ENCODE measurements around the gene DBI. TPM values are rescaled to one million over a fixed set of nuclear protein-coding genes. Genes with fewer than 3 reads are reported as not detected.

Gene DBI
- total RNA-seq, 1 donor from 2014 or later: 59.2 TPM

- no peak for DNase-seq (ENCODE audit: extremely low spot score, unreplicated experiment)
- TF ChIP-seq CTCF (IDR thresholded peaks at IDR 0.05): no peak
- Mint-ChIP-seq H3K27ac (ENCODE audit: unreplicated experiment) (no peak overlapping the region), H3K9me3 (ENCODE audit: unreplicated experiment) (peaks cover 12% of the 10 kb centered on the region), H3K4me3 (ENCODE audit: unreplicated experiment) (no peak overlapping the region), H3K27me3 (ENCODE audit: unreplicated experiment) (peaks cover 29% of the 10 kb centered on the region), H3K4me1 (ENCODE audit: unreplicated experiment) (peaks cover 3% of the 10 kb centered on the region), H3K36me3 (ENCODE audit: unreplicated experiment) (peaks cover 21% of the 10 kb centered on the region)
Measured at GRCh38 chr2:119377294-119377992, 10.7 kb downstream of the DBI start.

GRCh38 chr2:119377993-119378345 lies 11.2 kb downstream of the DBI start:
- H3K36me3 Mint-ChIP-seq (ENCODE audit: unreplicated experiment): peaks cover 16% of the 10 kb centered on the region
- H3K4me3 Mint-ChIP-seq (ENCODE audit: unreplicated experiment): no peak overlapping the region
- DNase-seq (ENCODE audit: extremely low spot score, unreplicated experiment): no peak
- peaks cover 3% of the 10 kb centered on the region for H3K4me1 Mint-ChIP-seq (ENCODE audit: unreplicated experiment)
- H3K27me3 Mint-ChIP-seq (ENCODE audit: unreplicated experiment): peaks cover 30% of the 10 kb centered on the region
- TF ChIP-seq CTCF (IDR thresholded peaks at IDR 0.05): no peak
- peaks cover 12% of the 10 kb centered on the region for H3K9me3 Mint-ChIP-seq (ENCODE audit: unreplicated experiment)
- no peak overlapping the region for H3K27ac Mint-ChIP-seq (ENCODE audit: unreplicated experiment)

DNA sequence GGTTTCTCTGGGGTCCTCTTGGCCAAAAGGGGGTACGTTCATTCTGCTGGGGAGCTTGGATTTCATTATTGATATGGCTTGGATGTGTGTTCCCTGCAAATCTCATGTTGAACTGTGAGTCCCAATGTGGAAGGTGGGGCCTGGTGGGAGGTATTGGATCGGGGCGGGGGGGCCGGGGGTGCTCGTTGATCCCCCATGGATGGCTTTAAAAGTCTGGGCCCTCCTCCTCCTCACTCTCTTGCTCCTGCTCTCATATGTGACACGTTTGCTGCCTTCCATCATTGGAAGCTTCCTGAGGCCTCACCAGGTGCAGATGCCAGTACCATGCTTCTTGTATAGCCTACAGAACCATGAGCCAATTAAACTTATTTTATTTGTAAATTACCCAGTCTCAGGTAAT lies 11.8 kb downstream of the DBI start:
- no peak for TF ChIP-seq CTCF (IDR thresholded peaks at IDR 0.05)
- Mint-ChIP-seq H3K4me3 (ENCODE audit: unreplicated experiment) (no peak overlapping the region), H3K27me3 (ENCODE audit: unreplicated experiment) (peaks cover 35% of the 10 kb centered on the region), H3K4me1 (ENCODE audit: unreplicated experiment) (peaks cover 3% of the 10 kb centered on the region), H3K9me3 (ENCODE audit: unreplicated experiment) (peaks cover 11% of the 10 kb centered on the region), H3K27ac (ENCODE audit: unreplicated experiment) (no peak overlapping the region), H3K36me3 (ENCODE audit: unreplicated experiment) (peaks cover 10% of the 10 kb centered on the region)
- DNase-seq (ENCODE audit: extremely low spot score, unreplicated experiment): no peak

DNA sequence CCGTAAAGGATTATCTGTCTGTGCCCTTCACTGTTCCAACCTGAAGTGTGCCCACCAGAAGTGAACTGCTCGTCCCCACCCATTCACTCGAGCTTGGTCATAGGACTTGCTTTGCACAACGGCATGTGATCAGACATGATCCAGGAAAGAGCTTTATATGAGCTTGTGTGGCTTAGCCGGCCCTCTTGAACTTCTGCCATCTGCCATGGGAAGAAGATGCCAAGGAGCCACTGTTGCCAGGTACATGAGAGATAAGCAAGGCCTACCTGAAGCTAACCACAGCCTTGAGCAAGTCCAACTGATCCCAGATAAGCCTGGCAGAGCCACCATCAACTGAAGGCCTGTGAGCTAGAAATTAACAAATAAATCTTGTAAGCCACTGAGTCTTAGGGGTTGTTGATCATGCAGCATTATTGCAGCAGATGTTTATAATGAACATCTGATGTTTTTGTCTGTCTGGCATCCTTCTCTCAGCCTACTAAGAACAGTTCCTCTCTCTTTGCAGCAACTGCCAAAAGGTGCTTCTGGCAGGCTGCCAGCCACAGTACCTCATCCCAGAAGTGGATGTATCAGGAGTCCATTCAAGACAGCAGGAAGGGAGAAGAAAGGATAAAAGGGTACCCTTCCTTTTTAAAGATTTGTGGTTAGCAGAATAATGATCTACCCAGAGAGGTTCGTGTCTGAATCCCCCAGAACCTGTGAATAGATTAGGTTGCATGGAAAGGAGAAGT lies 16.8 kb downstream of the DBI start:
- Mint-ChIP-seq H3K36me3 (ENCODE audit: unreplicated experiment) (no peaks in the 10 kb centered on the region), H3K27ac (ENCODE audit: unreplicated experiment) (no peak overlapping the region), H3K27me3 (ENCODE audit: unreplicated experiment) (peaks cover 58% of the 10 kb centered on the region), H3K4me1 (ENCODE audit: unreplicated experiment) (peaks cover 9% of the 10 kb centered on the region), H3K4me3 (ENCODE audit: unreplicated experiment) (no peak overlapping the region), H3K9me3 (ENCODE audit: unreplicated experiment) (no peaks in the 10 kb centered on the region)
- TF ChIP-seq CTCF (IDR thresholded peaks at IDR 0.05): no peak
- DNase-seq (ENCODE audit: extremely low spot score, unreplicated experiment): no peak

- DNase-seq (ENCODE audit: extremely low spot score, unreplicated experiment): no peak
- H3K36me3 Mint-ChIP-seq (ENCODE audit: unreplicated experiment): no peaks in the 10 kb centered on the region
- H3K9me3 Mint-ChIP-seq (ENCODE audit: unreplicated experiment): no peaks in the 10 kb centered on the region
- no peak for TF ChIP-seq CTCF (IDR thresholded peaks at IDR 0.05)
- H3K27me3 Mint-ChIP-seq (ENCODE audit: unreplicated experiment): peaks cover 57% of the 10 kb centered on the region
- no peak overlapping the region for H3K27ac Mint-ChIP-seq (ENCODE audit: unreplicated experiment)
- H3K4me1 Mint-ChIP-seq (ENCODE audit: unreplicated experiment): peaks cover 9% of the 10 kb centered on the region
- no peak overlapping the region for H3K4me3 Mint-ChIP-seq (ENCODE audit: unreplicated experiment)
Measured at GRCh38 chr2:119384971-119385370, 18.2 kb downstream of the DBI start.

All from osteocyte (in vitro differentiated cells).